Right forelimb (tissue), 1 donor: ENCODE results near the gene CD226.
"Not testable (repeated sequence)": the region's sequence is repeated elsewhere in the genome, so short reads cannot be mapped to it uniquely, and the experiment has no call there.

ENCODE experiments used
- DNase-seq: peaks from one replicate; pipeline ENCODE4 v3.0.0-alpha.2; 2018

Gene CD226

GRCh38 chr18:69865776-69866175 lies 81.9 kb downstream of the CD226 start:
- no peak for DNase-seq

- not testable (repeated sequence) for DNase-seq
These were observed 82.9 kb downstream of the CD226 start for GRCh38 chr18:69864802-69865201.

- DNase-seq = no peak
These were observed 88.8 kb downstream of the CD226 start for GRCh38 chr18:69858897-69859296.

GRCh38 chr18:69854455-69854854 lies 93.2 kb downstream of the CD226 start:
- no peak for DNase-seq

GRCh38 chr18:69853051-69853450 lies 94.6 kb downstream of the CD226 start:
- no peak for DNase-seq

- no peak for DNase-seq
These were observed 101.8 kb downstream of the CD226 start for GRCh38 chr18:69845593-69846506.

- no peak for DNase-seq
These were observed 103.0 kb downstream of the CD226 start for GRCh38 chr18:69844656-69845055.

- DNase-seq = no peak
These were observed 104.7 kb downstream of the CD226 start for GRCh38 chr18:69843015-69843414.

GRCh38 chr18:69841117-69841516 lies 106.6 kb downstream of the CD226 start:
- DNase-seq = no peak

- no peak for DNase-seq
These were observed 107.2 kb downstream of the CD226 start for GRCh38 chr18:69840445-69840844.

- DNase-seq = no peak
These were observed 107.7 kb downstream of the CD226 start for GRCh38 chr18:69840001-69840400.

GRCh38 chr18:69839497-69839896 lies 108.2 kb downstream of the CD226 start:
- DNase-seq = no peak

GRCh38 chr18:69838620-69839411 lies 108.9 kb downstream of the CD226 start:
- DNase-seq = no peak

GRCh38 chr18:69838003-69838402 lies 109.7 kb downstream of the CD226 start:
- no peak for DNase-seq

- not testable (repeated sequence) for DNase-seq
These were observed 112.7 kb downstream of the CD226 start for GRCh38 chr18:69834980-69835379.

GRCh38 chr18:69830189-69830588 lies 117.5 kb downstream of the CD226 start:
- no peak for DNase-seq

GRCh38 chr18:69820538-69820937 lies 127.1 kb downstream of the CD226 start:
- no peak for DNase-seq

- DNase-seq = no peak
These were observed 128.2 kb downstream of the CD226 start for GRCh38 chr18:69819460-69819859.

GRCh38 chr18:69817335-69817940 lies 130.2 kb downstream of the CD226 start:
- DNase-seq = no peak

- DNase-seq = no peak
These were observed 132.8 kb downstream of the CD226 start for GRCh38 chr18:69814861-69815385.

- DNase-seq = no peak
These were observed 134.1 kb downstream of the CD226 start for GRCh38 chr18:69813559-69813958.

GRCh38 chr18:69808399-69808798 lies 139.3 kb downstream of the CD226 start:
- no peak for DNase-seq
